ENCODE results near the gene P3H4. TPM values are rescaled to one million over a fixed set of nuclear protein-coding genes. Genes with fewer than 3 reads are reported as not detected.
A peak's percentile ranks its signal among the peaks of the same experiment; 100 is the strongest.

The P3H4 gene
- polyA plus RNA-seq, 4 donors, result 33.8 to 55.6 (median 46.2) TPM

DNA sequence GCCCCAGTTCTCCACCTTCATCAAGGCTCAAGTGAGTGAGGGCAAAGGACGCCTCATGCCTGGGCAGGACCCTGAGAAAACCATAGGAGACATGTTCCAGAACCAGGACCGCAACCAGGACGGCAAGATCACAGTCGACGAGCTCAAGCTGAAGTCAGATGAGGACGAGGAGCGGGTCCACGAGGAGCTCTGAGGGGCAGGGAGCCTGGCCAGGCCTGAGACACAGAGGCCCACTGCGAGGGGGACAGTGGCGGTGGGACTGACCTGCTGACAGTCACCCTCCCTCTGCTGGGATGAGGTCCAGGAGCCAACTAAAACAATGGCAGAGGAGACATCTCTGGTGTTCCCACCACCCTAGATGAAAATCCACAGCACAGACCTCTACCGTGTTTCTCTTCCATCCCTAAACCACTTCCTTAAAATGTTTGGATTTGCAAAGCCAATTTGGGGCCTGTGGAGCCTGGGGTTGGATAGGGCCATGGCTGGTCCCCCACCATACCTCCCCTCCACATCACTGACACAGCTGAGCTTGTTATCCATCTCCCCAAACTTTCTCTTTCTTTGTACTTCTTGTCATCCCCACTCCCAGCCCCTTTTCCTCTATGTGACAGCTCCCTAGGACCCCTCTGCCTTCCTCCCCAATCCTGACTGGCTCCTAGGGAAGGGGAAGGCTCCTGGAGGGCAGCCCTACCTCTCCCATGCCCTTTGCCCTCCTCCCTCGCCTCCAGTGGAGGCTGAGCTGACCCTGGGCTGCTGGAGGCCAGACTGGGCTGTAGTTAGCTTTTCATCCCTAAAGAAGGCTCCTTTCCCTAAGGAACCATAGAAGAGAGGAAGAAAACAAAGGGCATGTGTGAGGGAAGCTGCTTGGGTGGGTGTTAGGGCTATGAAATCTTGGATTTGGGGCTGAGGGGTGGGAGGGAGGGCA is 10.7 kb upstream of the P3H4 start:
- DNase-seq (ENCODE audit: low read depth in 4 of 4, low spot score in 2 of 4), result no peak

DNA sequence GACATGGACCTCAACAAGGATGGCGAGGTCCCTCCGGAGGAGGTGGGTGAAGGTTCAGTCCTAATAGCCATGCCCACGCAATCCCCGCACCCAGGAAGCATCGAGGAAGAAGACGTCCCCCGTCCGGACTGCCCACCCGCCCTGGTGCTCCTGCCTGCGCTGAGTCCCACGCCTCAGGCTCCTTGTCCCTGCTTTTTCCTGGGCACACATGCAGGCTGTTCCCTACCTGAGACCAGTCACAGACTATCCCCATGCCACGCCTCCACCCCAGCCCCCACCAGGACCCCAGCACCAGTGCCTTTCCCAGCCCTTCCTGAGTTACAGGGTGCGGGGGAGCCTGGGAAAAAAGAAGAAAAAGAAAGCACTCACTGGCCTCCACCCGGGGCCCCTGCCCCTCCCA is 10.0 kb upstream of the P3H4 start:
- no peak for DNase-seq (ENCODE audit: low read depth in 4 of 4, low spot score in 2 of 4)

DNA sequence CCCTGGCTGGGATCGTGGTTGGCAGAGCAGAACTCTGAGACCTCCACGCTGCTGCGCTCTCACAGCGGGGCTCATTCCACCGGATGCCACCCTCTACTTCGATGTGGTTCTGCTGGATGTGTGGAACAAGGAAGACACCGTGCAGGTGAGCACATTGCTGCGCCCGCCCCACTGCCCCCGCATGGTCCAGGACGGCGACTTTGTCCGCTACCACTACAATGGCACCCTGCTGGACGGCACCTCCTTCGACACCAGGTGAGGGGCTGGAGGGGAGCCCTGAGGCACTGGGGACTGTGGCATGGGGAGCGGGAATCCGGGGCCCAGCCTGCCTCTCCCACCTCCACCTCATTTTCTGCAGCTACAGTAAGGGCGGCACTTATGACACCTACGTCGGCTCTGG is 6.3 kb upstream of the P3H4 start:
- no peak for DNase-seq (ENCODE audit: low read depth in 4 of 4, low spot score in 2 of 4)

DNA sequence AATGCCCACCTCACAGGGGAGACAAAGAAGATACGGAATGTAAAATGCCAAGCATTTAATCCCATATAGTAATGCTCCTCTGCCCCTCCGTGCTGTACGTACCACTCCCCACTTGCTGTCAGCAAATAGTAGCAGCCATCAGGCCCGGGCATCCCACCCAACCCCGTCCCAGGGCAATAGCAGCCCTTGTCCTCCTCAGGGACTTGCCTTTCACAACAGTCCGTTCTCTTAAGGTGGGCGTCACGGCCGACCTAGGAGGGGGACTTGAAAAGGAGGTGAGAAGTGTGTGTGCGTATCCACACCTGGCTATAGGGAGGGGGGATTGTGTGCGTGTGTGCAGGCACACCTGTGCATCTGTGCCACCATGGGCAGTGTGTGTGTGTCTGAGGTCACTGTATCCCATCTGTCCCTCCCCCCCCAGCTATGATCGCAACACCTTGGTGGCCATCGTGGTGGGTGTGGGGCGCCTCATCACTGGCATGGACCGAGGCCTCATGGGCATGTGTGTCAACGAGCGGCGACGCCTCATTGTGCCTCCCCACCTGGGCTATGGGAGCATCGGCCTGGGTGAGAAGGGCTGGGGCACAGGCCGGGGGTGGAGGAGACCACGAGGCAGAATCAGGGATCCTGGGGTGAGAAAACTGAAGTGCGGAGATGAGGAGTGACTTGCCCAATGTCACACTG is 5.0 kb upstream of the P3H4 start:
- no peak for DNase-seq (ENCODE audit: low read depth in 4 of 4, low spot score in 2 of 4)

DNA sequence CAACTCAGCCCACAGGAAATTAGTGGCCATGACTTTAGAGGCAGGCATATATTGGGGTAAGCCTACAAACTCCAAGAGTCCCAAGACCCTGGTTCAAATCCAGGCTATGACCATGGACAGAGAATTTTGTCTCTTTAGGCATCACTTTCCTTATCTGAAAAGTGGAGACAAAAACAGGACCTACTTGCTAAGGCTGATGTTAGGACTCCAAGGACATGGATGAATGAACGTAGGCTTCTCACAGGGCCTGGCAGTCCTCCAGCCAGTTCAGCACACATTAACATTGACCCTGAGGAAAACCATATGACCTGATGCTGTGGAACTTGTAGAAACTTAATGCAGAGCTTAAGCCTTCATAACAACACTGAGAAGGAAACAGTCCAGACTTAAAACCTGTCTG is 2.4 kb upstream of the P3H4 start:
- no peak for DNase-seq (ENCODE audit: low read depth in 4 of 4, low spot score in 2 of 4)

DNA sequence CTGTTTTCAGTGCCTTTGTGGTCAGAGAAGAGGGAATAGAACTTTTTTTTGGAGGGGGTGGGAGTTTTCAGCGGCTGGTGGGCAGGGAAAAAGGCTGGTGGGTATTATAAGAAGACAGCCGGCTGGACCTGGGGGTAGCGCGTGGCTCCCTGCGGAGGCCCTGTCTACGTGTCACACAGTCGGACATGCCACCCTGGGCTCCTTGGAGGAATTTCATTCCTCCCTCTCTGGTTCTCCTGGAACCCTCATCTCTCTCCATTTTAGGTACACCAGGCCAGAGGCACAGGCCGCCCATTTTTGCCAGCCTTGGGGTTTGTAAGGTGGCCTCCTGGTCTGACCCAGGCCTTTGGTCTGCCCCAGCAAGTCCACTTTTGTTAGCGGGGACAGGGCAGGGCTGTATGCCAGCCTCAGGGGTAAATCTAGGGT is 2.0 kb upstream of the P3H4 start:
- no peak for DNase-seq (ENCODE audit: low read depth in 4 of 4, low spot score in 2 of 4)

DNA sequence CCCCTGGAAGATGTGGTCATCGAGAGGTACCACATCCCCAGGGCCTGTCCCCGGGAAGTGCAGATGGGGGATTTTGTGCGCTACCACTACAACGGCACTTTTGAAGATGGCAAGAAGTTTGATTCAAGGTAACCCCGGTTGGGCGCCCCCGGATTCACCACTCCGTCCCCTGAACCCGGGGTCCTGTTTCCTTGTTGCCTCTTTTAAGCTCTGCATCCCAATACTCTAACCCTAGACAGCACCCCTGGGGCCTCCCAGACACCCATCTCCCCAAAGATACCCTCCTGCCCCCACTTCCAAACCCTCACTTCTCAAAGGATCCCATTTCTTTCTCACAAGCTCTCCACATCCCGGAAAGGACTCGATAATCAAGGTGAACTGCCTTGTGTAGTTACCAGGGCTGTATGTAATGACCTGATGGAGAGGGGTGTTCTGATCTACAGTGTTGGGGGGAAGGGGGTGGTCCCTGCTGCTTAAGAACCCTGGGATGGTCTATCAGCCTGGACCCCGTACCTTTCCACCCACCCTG is 1.5 kb upstream of the P3H4 start:
- DNase-seq (ENCODE audit: low read depth in 4 of 4, low spot score in 2 of 4), result no peak

DNA sequence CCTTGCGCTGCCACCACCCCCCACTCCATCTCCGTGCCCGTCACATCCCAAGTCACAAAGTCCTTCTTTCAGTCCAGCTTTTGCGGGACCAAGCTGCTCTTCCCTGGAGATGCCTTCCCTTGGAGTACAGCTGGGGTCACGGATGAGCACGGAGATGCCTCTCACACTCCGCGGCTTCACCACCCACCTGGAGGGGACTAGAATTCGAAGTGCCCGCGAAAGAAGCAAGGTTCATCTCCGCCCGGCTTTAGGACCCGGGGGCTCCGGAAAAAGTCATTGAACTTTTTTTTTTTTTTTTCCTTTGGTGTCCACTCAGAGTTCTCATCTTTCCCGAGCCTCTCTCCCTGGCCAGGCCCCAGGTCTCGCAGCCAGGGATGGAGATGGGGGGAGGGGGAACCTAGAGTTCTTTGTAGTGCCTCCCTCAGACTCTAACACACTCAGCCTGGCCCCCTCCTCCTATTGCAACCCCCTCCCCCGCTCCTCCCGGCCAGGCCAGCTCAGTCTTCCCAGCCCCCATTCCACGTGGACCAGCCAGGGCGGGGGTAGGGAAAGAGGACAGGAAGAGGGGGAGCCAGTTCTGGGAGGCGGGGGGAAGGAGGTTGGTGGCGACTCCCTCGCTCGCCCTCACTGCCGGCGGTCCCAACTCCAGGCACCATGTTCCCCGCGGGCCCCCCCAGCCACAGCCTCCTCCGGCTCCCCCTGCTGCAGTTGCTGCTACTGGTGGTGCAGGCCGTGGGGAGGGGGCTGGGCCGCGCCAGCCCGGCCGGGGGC is 817 bp upstream of the P3H4 start, which contains the start of gene FKBP10:
FKBP10 (plus strand) TSS at position 624 of the 771 bp plus-strand sequence; CDS start at position 655, 31 bp downstream.
- peak in 2 of 4 donors; percentile 84 to 88 for DNase-seq (ENCODE audit: low read depth in 4 of 4, low spot score in 2 of 4)

DNA sequence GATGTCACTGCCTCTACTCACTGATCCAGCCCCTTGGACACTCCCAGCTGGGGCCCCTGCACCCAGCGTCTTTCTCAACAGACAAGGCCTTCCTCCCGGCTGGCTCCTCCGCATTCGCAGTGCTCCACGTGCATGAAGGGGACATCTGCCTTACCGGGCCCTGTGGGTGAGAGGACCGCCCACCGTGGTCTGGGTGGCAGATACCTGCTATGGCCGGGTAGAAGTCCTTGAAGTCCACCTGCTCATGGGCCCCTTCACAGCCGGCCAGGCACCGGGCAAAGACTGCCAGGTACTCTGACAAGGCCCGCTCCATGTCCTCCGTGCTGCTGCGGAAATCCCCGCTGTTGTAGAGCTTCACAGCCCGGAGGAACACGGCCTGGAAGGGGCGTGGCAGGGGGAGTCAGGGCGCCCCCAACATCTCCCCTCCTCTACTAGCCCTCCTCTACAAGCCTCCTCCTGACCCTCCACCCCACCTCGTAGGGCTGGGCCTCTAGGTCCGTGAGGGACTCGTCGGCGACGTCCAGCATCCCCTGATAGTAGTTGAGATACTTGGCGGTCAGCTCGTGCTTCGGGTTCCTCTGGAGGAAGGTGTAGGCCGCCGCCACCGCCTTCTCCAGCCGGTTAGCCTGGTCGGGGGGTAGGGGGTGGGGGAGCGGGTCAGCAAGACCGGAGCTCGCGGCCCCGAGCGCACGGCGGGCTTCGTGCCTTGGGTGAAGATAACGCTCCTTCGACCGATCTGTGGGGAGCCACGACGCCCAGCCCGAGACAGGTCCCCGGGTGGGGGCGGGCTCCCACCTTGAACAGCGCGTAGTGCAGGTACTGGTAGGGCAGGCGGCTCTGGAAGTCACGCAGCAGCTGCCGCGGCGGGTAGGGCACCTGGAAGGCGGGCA is 845 bp downstream of the P3H4 start:
- no peak for DNase-seq (ENCODE audit: low read depth in 4 of 4, low spot score in 2 of 4)

DNA sequence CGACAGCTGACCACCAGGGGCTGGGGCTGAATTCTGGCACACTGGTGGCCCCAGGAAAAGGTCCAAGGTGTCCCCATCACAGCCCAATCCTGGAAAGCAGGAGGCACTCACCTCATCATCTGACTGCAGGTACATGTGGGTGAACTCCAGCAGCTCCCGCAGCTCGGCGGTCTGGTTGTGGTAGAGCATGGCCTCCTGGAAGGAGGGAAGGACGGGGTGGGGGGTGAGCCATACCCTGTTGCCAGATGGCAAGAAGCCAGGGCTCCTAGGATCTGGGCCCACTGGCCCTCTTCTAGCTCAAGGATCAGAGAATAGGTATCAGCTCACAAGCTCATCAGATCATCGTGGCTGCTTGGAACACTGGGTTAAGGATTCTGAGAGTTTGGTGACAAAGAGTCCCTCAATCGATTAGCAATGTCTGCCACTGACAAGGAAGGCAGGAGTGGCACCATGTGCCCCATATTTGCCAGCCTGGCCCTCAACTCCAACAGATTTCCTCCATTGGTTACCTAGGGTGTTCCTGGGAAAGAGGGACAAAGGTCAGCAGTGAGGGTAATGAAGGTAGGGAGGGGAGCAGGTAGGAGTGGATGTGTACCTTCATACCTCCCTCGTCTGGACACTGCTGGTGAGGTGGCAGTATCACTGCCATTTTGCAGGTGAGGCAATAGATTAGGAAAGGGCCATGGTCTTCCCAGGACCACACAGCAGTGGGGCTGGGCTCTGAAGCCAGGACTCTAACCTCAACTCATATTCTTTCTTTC is 4.9 kb downstream of the P3H4 start:
- no peak for DNase-seq (ENCODE audit: low read depth in 4 of 4, low spot score in 2 of 4)

DNA sequence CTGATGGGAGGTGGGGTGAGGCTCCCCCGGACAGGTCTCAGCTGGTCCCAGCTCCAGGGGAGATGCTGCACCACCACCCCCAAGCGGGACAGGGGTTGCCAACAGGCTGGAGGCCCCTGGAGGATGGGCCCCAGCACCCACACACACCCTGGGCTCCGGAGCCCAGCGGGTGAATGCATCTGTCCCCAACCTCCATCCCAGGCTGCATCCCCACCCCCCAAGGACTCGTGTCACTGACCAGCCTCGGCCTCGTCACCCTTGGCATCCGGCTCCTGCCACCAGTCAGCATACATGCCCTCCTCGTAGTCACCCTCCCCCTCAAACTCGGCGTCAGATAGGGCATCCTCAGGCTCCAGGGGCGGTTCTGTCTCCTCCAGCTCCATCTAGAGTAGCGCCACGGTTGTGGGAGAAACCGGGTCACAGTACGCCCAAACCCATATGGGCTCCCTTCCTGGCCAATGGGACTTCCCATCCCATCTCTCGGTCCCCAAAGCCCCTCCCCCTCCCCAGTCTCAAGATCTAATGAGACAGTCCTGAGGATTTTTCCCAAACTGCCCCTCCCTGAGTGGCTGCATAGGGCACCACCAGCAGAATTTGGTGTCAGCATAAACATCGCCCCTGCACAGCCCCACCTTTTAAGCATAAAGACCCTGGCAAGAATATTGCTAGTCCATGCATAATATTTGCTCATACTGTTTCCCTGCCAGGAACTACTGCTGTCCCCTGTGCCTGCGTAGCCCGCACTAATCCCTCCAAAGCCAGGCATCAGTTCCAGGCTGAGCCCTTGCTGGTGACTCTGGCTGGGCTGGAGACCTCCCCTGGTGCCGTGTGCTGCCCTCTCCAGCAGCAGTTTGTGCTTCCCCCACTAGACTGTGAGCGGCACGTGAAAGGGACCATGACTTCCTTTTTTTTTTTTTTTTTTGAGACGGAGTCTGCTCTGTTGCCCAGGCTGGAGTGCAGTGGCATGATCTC is 8.4 kb downstream of the P3H4 start:
- DNase-seq (ENCODE audit: low read depth in 4 of 4, low spot score in 2 of 4), result no peak

DNA sequence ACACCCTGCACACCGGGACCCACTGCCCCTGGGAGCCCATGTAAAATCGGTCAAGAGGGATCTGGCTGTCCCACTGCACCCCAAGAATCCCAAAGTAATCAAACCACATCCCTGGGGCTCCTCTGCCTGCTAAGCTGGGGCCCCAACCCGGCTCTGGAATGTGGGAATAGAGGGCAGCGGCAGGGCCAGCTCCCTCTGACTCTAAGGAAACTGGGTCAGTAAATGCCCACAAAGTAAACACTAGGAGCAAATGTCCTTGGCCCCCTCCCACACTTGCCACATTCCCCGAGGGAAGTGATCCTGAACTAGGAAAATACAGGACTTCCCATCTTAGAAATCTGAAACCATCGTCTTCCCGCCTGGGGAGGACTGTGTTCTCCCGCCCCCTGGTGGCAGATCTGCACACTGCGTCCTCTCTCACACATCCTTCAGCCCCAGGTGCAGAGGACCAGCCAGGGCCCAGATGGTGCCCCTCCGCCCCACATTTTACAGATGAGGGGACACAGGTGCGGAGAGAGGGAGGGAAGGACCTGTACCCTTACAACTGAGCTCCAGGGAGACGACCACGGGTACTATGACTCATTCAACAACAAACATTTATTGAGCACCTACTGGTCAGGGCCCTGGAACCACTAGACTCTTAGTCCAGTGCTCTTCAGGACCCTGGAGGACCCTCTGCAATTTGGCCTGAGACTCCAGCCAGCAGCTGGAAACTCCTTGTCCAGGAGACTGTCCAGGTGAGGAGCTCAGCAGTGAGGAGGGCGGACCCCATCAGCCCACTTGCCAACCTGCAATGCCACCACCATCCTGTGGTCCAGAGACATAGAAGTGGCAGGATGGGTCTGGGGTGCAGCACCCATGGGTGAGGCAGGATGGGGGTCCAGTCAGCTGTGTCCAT is 10.1 kb downstream of the P3H4 start:
- peak in 2 of 4 donors; percentile 81 to 92 for DNase-seq (ENCODE audit: low read depth in 4 of 4, low spot score in 2 of 4)

DNA sequence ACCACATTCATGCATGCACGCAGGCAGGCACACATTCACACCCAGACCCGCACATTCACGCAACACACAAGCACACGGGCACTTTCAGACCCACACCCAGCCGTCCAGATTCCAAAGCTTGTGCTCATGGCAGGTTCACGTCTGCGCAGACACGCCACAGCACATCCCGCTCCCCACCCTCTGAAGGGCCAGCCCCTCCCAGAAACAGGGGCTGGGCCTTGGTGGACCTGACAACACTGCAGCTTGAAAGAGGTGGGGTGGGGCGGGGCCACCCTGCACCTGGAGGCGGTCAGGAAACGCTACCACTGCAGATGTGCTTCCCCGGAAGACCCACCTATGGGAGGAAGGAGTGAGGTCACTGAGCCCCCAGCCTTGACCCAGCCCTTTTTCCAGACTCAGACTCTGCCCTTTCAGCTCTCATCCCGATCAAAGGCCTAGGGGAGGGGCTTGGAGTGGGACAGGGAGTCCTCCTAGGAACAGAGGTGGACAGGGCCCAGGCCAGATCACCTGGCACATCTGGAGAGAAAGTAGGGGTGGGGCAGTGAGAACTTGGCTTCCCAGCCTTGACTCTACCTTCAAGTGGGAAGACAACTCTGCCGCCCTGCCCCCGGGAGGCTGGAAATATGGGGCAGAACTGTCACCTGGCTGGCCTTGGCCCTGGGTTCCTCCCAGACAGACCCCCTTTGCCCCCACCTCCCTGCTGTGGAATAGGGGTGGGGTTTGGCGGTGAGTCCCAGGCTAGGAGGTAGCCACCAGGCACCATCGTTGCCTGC is 11.0 kb downstream of the P3H4 start:
- peak in 1 of 4 donors; percentile 49 for DNase-seq (ENCODE audit: low read depth in 4 of 4, low spot score in 2 of 4)

DNA sequence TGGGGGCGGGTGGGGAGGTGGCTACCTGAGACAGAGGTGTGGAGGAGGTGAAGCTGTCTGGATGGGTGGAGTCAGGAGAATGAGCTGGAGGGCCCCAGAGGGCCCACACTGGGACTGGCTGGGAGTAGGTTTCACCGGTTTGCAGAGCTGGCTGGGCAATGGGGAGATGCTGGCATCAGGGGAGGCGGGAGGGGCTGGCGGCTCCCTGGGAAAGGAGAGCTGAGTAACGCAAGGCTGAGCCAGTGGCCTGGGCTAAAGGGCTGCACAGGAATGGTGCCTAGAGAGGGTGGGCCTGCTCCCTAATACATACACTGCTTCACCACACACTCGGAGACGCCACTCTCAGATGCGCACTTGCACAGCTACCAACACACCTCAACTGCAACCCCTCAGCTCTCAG is 12.4 kb downstream of the P3H4 start:
- DNase-seq (ENCODE audit: low read depth in 4 of 4, low spot score in 2 of 4), result no peak

DNA sequence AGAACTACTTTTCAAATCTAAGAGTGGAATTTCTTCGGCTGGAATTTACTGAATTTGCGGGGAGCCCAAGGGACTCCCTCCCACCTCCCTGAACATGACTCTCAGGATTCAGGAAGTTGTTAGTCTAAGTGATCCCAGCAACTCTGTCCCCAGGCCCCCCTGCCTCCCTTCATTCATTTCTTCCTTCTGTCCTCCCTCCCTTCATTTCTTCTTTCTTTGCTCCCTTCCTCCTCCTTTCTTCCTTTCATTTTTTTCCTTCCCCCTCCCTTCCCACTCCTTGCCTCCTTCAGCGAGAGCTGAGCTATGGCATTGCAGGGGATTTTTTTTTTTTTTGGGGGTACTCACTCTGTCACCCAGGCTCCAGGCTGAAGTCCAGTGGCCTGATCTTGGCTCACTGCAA is 14.4 kb downstream of the P3H4 start:
- DNase-seq (ENCODE audit: low read depth in 4 of 4, low spot score in 2 of 4), result no peak
